NCI-H82 treated with DMSO at 0.1 percent for 48 hours (cell line): ENCODE data around the gene OTOG.

Experiments used
- DNase-seq: peaks from one replicate; lab custom pipeline; 2025; ENCODE audit not compliant: unreplicated experiment; lab: John Stamatoyannopoulos, UW

The OTOG gene

DNA sequence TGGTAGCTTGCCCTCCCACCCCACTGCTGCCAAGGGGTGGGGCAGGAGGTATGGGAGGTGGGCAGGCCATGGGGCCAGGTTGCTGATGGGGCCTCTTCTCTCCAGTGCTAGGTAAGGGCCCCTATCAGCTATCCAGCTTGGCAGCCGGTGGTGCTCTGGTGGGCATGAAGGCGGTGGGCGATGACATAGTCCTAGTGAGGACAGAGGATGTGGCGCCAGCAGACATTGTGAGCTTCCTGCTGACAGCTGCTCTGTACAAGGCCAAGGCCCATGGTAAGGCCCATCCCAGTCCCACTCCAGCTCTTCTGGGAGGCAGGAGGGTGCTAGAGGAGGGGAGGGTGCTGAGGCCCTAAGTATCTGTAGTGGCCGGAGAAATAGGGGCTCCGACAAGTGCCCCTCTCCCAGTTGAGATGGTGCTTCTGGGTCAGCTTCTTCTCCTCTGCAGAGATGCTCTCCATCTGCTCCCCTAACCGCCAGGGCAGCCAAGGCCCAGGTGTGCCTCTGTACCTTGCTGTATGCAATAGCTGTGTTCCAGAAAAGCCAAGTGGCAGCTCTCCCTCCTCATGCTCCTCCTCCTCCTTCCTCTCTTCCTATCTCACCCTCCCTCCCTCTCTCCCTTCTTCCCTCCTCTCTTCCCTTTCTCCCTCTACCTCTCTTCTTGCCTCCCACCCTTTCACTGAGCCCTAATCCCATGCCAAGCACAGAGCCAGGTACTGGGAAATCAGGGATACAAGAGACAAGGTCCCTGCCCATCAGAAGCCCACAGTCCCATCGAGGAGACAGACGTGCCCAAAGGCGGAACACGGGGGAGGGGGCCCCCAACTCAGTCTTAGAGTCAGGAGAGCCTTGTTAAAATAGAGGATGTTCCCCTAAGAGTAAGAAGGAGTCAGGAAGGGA, 55.3 kb downstream of the OTOG start:
- no peak for DNase-seq

DNA sequence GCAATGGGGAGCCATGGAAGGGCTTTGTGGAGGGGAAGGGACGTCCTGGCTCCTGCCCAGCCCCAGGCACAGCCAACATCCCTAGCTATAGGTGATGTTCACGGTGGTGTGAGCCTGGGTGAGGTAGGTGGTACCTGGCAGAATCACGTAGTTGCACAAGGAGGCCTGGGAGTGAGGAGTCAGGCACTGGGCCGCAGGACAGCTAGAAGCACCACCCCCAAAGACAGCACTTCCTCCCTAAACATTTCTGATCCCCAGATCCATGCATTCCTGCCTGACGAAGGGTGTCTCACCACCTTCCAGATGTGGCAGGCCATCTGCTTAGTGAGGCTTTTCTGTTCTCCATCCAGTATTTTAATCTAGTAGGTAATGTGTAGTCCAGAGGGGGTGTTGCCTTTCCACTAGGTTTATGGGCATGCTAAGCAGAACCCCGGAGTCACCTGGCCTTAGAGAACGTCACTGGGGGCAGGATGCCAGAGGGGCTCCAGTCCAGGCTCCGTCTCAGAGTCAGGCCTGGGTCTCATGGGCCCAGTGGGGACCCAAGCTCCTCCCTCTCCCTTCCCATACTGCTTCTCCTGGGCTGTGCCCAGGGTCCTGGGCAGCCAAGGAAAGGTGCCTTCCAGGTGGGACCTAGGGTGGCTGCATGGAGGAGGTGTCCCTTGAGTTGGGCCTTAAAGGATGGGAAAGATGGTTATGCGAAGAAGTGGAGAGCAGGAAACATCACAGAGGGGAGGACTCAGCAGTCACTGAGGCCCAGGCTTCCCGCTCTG, 56.2 kb downstream of the OTOG start:
- no peak for DNase-seq

DNA sequence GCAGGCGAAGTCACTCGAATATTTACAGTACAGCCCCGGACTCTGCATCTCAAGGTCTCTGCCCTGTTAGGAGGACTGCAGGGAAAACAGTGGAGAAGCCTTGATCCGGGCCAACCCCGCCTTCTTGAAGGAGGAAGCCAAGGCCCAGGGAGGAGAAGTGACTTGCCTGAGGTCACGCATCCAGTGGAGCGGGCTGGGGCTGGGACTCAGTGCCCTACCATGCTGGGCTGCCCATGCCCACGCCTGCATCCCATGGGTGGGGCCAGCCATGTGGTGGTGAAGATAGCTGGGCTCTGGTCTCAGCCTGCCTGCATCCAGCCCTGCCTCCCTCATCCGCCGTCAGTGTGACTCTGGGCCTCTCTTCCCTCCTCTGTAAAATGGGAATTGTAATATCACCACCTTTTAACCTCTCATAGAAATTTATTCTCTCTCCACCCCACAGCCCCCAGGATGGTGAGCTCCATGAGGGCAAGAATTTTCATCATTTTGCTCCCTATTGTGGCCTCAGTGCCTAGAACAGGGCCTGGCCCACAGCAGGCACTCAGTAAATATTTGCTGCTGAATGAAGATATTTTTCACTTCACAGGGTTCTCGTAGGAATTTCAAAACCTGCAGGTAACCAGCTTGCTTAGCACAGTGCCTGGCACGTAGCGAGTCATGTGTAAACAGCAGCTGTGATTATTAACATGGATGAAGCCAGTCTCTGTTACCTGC, 57.3 kb downstream of the OTOG start:
- DNase-seq: no peak

DNA sequence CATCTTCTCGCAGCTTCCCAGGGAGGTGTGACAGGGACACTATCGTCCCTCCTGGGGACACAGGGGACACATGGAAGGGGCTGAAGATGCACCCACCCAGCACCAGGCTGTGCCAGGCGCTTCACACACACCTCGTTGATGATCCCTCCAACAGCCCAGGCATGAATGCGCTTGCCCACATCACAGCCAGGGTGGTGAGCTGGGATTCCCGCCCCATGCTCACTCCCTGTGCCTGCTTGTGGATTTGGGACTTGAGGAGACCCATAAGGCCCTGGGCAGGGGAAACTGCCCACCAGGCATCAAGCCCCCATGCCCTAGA, 57.8 kb downstream of the OTOG start:
- DNase-seq: no peak

DNA sequence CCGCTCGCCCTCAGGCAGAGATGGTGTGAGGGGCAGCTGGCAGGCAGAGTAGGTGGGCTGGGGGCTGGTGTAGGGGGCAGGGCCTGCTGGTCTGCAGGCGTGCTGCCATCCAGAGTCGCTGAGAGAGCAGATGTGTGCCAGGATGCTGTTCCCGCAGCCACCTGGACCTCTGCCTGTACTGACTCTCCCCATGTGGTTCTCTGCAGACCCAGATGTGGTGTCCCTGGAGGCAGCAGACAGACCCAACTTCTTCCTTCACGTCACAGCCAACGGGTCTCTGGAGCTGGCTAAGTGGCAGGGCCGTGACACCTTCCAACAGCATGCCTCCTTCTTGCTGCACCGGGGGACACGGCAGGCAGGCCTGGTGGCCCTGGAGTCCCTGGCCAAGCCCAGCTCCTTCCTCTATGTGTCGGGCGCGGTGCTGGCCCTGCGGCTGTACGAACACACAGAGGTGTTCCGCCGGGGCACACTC, 58.6 kb downstream of the OTOG start:
- DNase-seq: no peak

DNA sequence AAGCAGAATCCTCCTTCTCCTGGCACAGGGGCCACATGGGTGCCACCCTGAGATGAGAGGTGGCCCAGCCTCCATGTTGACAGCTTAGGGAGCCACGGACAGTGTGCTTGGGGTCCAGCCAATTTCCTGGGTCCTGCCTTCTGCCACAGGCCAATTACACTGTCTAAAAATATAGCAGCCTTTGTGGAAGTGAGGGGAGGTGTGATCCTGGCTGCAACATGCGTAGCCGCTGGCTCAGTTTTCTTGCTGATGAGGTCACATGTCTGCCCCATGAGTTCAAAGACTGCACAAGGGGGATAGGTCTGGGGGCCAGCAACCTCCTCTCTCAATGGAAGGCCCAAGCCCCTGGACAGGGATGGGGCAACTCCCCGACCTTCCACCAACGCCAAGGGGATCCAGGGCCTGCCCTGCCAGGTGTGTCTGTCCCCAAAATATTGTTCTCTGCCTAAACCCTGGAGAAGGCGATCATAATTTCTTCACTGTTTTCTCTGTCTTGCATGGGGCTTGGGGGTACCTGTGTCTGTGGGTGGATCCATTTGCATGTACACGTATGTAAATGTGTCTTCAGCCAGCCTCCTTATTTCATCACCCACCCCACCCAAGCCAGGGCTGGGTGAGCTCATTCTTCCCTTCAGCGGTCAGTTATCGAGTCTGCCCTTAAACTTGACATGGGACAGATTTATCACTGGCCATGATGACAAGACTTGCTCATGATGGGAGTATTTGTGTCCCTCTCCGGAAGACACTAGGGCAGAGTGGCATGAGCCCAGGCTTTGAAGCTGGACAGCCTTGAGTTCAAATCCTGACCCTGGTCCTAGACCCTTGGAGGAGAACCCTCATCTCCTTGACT, 59.4 kb downstream of the OTOG start:
- no peak for DNase-seq

DNA sequence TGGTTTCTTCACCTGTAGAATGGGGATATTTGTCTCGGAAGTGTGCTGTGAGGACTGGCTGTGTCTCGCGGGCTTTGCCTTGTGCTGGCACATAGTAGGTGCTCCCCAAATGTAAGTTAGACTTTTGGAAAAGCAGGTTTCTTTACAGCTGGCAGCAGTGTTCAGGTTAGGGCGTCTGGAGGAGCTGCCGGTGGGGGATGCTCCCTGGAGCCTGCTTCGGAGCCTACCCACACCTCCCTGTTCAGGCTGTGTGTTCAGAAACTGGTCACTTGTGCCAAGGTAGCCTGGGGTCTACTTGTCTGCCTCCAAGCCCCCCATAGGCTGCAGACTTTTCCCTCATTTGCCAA, 60.0 kb downstream of the OTOG start:
- no peak for DNase-seq

DNA sequence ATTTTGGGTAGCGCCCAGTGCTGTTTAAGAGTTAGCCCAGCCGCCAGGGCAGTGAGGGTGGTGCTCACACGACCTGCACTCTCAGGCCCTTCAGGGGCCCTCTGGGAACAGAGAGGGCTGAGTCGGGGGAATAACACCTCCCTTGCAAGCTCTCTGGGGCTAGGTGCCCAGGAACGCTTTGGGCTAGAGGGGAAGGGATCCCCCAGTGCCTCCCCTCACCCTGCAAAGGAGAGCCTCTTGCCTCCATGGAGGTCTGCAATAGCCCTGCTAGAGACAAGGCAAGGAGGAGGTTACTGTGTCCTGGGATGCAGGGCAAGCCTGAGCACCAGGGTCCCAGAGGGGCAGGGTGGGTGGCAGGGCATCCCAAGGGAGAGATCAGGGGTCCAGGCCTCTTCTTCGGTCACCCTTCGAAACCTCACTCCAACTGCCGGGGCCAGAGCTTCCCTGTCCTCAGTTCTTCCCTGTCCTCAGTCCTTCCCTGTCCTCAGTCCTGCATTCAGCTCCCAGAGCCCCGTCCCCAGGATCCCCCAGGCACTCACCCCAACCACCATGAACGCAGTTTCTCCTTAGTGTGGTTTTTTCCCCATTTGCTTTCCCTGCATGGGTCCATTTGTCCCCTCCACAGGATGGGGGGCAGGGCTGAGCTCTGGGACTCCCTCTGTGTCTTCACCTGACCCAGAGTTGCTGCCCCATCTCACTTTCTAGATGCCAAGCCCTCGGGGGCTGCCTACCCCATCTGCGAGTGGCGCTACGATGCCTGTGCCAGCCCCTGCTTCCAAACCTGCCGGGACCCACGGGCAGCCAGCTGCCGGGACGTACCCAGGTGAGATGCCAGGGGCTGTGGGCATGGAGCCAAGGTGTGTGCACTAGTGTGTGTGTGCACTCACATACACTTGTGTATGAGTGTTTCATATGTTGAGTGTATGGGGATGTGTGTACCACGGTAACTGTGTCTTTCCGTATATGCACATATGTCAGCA, 60.8 kb downstream of the OTOG start:
- DNase-seq: no peak

DNA sequence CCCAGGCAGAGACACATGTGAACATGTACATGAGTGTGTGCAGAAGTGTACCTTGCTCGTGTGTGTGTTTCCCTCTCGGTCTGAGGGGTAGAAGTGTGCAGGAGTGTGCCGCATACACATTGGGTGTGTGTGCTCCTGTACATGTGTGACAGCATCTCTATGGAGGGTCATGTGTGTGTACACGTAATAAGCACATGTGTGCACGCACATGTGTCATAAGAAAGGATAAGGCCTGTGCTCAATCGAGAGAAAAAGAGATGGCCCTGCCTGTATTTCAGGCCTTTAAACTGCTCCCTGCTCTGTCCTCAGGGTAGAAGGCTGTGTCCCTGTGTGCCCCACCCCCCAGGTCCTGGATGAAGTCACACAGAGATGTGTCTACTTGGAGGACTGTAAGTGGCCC, 61.8 kb downstream of the OTOG start:
- no peak for DNase-seq

DNA sequence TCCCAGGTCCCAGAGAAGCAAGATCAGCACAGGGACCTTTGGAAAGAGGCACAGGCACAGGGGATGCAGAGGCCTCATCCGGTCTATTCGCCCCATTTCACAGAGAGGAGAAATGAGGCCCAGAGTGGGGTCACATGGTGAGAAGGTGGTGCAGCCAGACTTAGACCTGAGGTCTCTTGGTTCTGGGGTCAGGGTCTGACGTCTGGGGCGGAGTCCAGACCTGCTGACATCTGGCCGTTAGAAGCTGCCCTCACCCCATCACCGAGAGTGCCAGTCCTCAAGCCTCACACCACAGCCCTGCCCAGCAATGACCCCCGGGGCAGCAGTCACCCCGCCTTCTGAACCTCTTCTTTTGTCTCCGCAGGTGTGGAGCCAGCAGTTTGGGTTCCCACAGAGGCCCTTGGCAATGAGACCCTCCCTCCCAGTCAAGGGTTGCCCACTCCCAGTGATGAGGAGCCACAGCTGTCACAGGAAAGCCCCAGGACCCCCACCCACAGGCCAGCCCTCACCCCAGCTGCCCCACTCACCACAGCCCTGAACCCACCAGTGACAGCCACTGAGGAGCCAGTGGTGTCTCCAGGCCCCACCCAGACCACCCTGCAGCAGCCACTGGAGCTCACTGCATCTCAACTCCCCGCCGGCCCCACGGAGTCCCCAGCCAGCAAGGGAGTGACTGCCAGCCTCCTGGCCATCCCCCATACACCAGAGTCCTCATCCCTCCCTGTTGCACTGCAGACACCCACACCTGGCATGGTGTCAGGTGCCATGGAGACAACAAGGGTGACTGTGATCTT, 62.4 kb downstream of the OTOG start:
- no peak for DNase-seq

DNA sequence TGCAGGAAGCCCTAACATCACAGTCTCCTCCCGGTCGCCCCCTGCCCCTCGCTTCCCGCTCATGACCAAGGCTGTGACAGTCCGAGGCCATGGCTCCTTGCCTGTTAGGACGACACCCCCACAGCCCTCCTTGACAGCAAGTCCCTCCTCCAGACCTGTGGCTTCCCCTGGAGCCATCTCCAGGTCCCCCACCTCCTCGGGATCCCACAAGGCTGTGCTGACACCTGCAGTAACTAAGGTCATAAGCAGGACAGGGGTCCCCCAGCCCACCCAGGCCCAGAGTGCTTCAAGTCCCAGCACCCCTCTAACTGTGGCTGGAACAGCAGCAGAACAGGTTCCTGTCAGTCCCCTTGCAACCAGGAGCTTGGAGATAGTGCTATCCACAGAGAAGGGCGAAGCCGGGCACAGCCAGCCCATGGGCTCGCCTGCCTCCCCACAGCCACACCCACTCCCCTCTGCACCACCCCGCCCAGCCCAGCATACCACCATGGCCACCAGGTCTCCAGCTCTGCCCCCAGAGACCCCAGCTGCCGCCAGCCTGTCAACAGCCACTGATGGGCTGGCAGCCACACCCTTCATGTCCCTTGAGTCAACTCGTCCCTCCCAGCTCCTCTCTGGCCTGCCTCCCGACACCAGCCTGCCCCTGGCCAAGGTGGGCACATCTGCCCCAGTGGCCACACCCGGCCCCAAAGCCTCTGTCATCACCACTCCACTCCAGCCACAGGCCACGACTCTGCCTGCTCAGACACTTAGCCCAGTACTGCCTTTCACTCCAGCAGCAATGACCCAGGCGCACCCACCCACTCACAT, 63.2 kb downstream of the OTOG start:
- DNase-seq: no peak

DNA sequence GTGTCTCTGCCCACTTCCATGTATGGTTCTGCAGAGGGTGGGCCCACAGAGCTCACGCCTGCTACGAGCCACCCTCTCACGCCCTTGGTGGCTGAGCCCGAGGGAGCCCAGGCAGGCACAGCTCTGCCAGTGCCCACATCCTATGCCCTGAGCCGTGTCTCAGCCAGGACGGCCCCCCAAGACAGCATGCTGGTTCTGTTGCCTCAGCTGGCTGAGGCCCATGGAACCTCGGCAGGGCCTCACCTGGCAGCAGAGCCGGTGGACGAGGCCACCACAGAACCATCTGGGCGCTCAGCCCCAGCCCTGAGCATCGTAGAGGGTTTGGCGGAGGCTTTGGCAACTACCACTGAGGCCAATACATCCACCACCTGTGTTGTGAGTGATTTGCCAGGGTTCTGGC, 64.0 kb downstream of the OTOG start:
- no peak for DNase-seq

DNA sequence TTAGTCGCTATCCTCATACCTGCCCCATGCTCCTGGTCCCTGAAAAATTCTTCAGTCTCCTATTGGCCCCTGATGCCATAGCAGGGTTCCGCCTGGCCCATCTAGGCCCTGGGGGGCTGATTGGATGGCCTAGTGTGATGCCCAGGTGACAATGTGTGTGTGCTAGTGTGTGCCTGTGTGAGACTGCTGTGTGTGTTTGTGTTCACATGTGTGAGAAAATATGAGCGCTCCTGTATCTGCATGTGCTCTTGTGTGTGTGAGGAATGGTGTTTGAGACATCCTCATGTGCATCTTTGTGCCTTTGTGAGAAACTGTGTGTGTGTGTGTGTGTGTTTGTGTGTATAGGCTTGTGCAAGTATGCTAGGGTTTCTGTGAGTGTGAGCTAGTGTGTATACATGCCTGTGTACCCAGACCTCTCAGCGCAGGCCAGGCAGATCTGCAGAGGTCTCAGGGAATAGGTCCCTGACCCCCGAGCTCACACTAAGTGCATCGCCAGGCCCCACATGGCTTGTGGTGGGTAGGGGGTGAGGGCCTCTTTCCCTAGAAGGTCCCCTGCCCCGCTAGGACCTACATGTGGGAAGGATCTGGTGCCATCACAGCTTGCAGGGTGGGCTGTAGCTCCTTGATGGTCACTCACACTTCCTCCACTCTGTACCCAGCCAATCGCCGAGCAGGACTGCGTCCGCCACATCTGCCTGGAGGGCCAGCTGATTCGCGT, 64.6 kb downstream of the OTOG start:
- DNase-seq: no peak

DNA sequence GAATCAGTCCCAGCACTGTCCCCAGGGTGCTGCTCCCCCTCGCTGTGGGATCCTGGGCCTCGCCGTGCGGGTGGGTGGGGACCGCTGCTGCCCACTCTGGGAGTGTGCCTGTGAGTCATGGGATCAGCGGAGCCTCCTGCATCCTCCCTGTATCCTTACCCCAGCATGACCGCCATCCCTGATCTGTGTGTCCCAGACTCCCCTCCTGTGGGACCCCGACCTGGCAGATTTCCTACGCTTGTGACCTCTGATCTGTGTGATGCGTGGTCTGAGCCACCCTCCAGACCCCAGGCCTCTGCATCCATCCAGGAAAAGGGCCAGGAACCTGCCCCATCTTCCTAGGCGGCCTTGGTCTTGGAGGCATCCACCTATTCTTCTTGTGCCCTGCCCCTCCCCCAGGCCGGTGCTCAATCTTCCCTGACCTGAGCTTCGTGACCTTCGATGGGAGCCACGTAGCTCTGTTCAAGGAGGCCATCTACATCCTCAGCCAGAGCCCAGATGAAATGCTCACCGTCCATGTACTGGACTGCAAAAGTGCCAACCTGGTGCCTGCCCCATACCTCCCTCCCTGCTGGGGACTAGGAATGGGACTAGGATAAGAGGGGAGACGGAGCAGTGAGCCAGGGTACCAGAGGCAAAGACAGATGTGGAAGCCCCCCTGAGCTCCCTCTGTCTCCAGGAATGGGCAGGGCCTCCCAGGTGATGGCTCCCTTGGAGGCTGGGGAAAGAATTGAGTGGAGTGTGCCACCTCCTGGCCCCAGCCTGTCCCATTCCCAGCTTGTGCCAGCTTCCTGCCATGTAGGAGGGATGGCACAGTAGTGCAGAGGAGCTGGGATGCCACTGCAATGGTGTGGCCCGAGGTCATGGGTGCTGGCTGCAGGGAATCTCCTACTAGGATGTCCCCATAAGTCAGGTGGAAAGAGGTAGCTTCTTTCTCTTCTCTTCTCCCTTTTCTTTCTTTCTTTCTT, 65.4 kb downstream of the OTOG start:
- DNase-seq: no peak

DNA sequence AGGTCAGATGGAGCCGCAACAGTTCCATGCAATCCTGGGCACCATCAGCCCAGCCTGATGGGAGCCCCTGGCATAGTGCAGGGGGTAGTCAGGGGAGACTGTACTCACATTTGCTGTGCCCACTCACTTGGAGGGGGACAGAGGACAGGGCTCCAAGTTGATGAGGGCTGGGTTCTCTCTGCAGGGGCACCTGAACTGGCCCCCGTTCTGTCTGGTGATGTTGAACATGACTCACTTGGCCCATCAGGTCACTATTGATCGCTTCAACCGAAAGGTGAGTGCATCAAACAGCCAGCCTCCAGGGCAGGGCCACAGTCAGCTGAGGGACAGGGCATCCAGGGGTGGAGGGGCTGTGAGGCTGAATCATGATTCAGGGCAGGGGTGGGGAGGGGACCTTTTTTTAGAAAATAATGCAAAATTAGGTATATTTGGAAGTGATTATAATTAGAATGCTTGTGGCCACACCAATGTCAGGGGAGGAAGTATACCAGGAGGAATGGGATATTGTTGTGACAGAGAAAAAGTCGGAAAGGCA, 66.4 kb downstream of the OTOG start:
- DNase-seq: no peak

DNA sequence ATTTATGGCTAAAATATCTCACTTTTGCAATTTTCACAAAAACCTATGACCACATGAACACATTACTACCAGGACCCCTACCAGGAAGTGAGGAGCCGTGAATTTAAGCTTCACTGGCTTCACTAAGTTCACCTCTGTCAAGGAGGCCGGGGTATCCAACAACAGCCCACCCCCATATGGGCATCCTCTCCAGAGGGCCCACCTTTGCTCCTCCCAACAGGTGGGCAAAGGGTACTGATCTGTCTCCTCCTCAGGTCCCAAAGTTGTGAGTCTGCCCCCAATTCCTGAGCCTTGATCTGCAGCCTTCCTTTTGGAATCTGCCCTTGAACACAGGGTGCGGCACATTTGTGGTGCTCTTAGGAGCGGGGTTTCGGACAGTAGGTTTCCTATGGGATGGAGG, 66.9 kb downstream of the OTOG start:
- no peak for DNase-seq
